Omental fat pad (tissue), 4 donors: ENCODE results near the gene POU2F3. TPM values are rescaled to one million over a fixed set of nuclear protein-coding genes. Genes with fewer than 3 reads are reported as not detected.

Source experiments
- ATAC-seq: fragments of 150-250 bp; one replicate; pipeline ENCODE4 v1.9.1; 2016; ENCODE audit warnings: mild to moderate bottlenecking, moderate library complexity; ENCODE audit not compliant: low FRiP score
- DNase-seq: peaks from one replicate; pipeline ENCODE4 v3.0.0-alpha.2; 2019; ENCODE audit warnings: low spot score
- CTCF ChIP-seq, 3 donors: fragments of 450-650 bp; IDR thresholded peaks; one replicate each; pipeline ENCODE4 v1.5.1; 2016 to 2017; ENCODE audit warnings: antibody characterized with exemption in 3 of 3, mild to moderate bottlenecking in 3 of 3, moderate library complexity in 2 of 3
- total RNA-seq, 4 donors: library from RNA; depleted of rRNA; stranded (reverse); fragments of >200 nt; gene quantifications; one replicate each; pipeline ENCODE4 v1.1.0, GENCODE V29; 2016

Gene POU2F3
- total RNA-seq, 4 donors from 2014 or later: 0.19 to 0.24 TPM; not detected in 2

- no peak for TF ChIP-seq CTCF (IDR thresholded peaks at IDR 0.05)
- no peak for DNase-seq
- peak; percentile 72 for ATAC-seq
Measured at GRCh38 chr11:120210626-120211521, 29.1 kb upstream of the POU2F3 start, which contains the start of gene OAF. OAF (plus strand) TSS chr11:120211032; CDS start chr11:120211280, 248 bp downstream.

- DNase-seq (no peak), ATAC-seq (no peak)
- no peak for TF ChIP-seq CTCF (IDR thresholded peaks at IDR 0.05)
Measured at GRCh38 chr11:120211522-120212258, 28.2 kb upstream of the POU2F3 start.

DNA sequence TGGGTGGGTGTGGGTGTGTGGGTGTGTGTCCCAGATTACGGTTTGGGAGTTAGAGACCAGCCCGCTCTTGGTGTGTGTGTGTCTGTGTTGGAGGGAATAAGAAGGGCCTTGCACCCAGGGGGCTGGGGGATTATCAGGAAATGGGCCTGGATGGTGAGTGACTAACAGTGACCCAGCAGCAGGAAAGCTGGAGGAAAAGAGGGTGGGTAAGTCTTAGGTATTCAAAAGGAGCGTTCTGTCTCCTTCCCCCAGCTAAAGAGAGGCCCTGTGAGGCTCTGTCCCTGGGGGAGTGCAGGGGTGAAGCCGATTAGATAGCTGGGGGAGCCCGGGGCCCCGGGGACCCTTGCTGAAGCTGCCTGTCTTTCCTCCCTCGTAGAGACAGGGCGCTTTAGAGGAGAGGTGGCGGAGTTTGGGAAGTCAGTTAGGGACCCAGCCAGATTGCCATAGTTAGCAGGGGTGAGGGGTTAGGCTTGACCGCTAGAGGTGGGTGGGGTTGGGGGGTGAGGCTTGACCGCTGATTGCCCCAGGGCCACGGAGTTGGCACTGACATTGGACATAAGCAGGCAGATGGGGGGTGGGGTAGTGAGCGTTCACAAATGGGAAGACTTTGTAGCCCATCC lies 27.6 kb upstream of the POU2F3 start:
- TF ChIP-seq CTCF (IDR thresholded peaks at IDR 0.05): no peak
- ATAC-seq: no peak
- no peak for DNase-seq

DNA sequence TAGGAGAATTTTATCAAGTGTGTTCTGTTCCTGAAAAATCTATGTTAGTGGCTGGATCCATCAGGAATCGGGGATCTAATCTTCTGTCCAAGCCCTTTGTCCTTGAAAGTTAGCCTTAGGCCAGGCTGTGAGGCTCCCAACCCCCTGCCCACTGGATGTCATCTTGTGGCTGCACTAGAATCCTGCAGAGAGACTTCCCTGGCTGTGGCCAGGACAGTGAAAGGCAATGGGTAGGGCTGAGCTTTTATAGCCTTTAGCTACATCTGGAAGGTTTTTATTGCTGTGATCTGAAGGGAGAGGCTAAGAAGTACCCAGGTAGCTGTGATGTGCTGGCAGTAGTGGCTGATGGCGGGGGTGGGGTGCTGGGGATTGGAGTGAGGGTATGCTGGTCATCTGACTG lies 27.0 kb upstream of the POU2F3 start:
- DNase-seq (no peak), ATAC-seq (no peak)
- TF ChIP-seq CTCF (IDR thresholded peaks at IDR 0.05): no peak

DNA sequence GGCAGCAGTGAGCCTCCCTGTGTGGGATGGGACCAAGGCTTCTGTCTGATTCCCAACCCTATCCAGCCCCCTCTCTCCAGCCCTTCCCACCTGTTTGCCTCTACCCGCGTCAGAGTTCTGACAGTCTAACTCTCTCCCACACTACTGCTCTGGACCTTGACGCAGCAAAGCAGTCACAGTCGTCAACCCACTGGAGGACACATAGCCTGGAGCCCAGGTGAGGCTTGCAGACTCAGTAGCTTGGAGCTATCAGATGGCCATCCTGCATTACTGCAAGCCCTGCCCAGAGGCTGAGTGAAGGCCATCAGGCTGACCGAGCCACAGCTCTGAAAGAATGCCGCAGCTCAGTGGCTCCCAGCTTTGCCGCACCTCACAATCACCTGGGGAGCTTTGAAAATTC lies 25.4 kb upstream of the POU2F3 start:
- TF ChIP-seq CTCF (IDR thresholded peaks at IDR 0.05): no peak
- ATAC-seq: no peak

GRCh38 chr11:120215634-120216033 lies 24.3 kb upstream of the POU2F3 start:
- DNase-seq: no peak
- TF ChIP-seq CTCF (IDR thresholded peaks at IDR 0.05): no peak
- peak; percentile 16 for ATAC-seq

More for the DNA sequence above, 25.4 kb upstream of the POU2F3 start:
- DNase-seq: no peak
